GM18858 (cell line): ENCODE results near the gene DDIT4L.
"Not testable (repeated sequence)": the region's sequence is repeated elsewhere in the genome, so short reads cannot be mapped to it uniquely, and the experiment has no call there.

Source experiments
- ATAC-seq: cut with Tn5 transposase; IDR thresholded peaks from one replicate; pipeline ENCODE4 v1.9.1; 2021; ENCODE audit not compliant: unreplicated experiment

The DDIT4L gene

GRCh38 chr4:100189820-100190642 is at the start of gene DDIT4L:
Gene DDIT4L (minus strand): TSS chr4:100190468. CDS start chr4:100189983, 485 bp downstream.
- ATAC-seq, result no peak

- no peak for ATAC-seq
Measured at GRCh38 chr4:100240008-100240407, 49.7 kb upstream of the DDIT4L start.

GRCh38 chr4:100224721-100225120 is 34.5 kb upstream of the DDIT4L start:
- ATAC-seq, result no peak

GRCh38 chr4:100224160-100224559 is 33.9 kb upstream of the DDIT4L start:
- ATAC-seq, result no peak

- ATAC-seq, result peak; percentile 86
Measured at GRCh38 chr4:100208964-100209363, 18.7 kb upstream of the DDIT4L start.

GRCh38 chr4:100208459-100208858 is 18.2 kb upstream of the DDIT4L start:
- ATAC-seq, result no peak

GRCh38 chr4:100206850-100207249 is 16.6 kb upstream of the DDIT4L start:
- peak; percentile 27 for ATAC-seq

GRCh38 chr4:100198061-100198460 is 7.8 kb upstream of the DDIT4L start:
- no peak for ATAC-seq

GRCh38 chr4:100196388-100197071 is 6.3 kb upstream of the DDIT4L start:
- ATAC-seq, result not testable (repeated sequence)

GRCh38 chr4:100190643-100191600 is 654 bp upstream of the DDIT4L start:
- ATAC-seq, result no peak

- no peak for ATAC-seq
Measured at GRCh38 chr4:100188829-100189228, 1.4 kb downstream of the DDIT4L start.

GRCh38 chr4:100187781-100188180 is 2.5 kb downstream of the DDIT4L start:
- ATAC-seq, result no peak

GRCh38 chr4:100184787-100185186 is 5.5 kb downstream of the DDIT4L start:
- no peak for ATAC-seq

GRCh38 chr4:100177855-100178254 is 12.4 kb downstream of the DDIT4L start:
- no peak for ATAC-seq

GRCh38 chr4:100177126-100177525 is 13.1 kb downstream of the DDIT4L start:
- ATAC-seq, result no peak

GRCh38 chr4:100175858-100176257 is 14.4 kb downstream of the DDIT4L start:
- no peak for ATAC-seq

GRCh38 chr4:100174985-100175383 is 15.3 kb downstream of the DDIT4L start:
- no peak for ATAC-seq

- no peak for ATAC-seq
Measured at GRCh38 chr4:100170986-100171385, 19.3 kb downstream of the DDIT4L start.

- no peak for ATAC-seq
Measured at GRCh38 chr4:100169491-100170485, 20.5 kb downstream of the DDIT4L start.

- ATAC-seq, result no peak
Measured at GRCh38 chr4:100168521-100168920, 21.7 kb downstream of the DDIT4L start.
